Measurements from ENCODE around the gene PPP2R2C. TPM values are rescaled to one million over a fixed set of nuclear protein-coding genes. Genes with fewer than 3 reads are reported as not detected.
A peak's percentile ranks its signal among the peaks of the same experiment; 100 is the strongest.

PPP2R2C gene
- total RNA-seq, 2 donors from 2014 or later, result not detected

DNA sequence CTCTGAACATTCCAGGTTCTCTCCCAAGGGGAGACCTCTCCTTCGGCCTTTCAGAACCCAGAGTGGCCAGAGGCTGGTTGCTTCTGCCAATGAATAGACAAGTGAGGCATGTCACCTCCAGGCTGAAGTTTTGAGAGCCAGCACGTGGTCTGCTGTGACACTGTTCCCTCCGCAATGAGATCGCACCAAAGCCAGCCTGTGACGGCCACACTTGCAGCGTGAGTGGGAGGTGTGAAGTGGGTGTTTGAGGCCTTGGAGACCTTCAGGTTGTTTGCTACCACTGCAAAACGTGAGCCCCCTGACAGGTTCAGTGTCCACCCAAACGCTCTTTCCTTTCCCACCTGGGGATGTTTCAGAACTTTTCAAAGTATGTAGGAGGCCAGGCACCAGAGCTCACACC lies 121.8 kb downstream of the PPP2R2C start:
- no peaks in the 10 kb centered on the region for H3K9me3 Mint-ChIP-seq
- no peak overlapping the region for H3K27ac Mint-ChIP-seq
- H3K27me3 Mint-ChIP-seq, result peaks cover 17% of the 10 kb centered on the region
- H3K4me1 Mint-ChIP-seq, result no peaks in the 10 kb centered on the region
- no peak for ATAC-seq (replicated peaks)
- H3K4me3 Mint-ChIP-seq, result no peak overlapping the region
- no peaks in the 10 kb centered on the region for H3K36me3 Mint-ChIP-seq (ENCODE audit: low read depth)

DNA sequence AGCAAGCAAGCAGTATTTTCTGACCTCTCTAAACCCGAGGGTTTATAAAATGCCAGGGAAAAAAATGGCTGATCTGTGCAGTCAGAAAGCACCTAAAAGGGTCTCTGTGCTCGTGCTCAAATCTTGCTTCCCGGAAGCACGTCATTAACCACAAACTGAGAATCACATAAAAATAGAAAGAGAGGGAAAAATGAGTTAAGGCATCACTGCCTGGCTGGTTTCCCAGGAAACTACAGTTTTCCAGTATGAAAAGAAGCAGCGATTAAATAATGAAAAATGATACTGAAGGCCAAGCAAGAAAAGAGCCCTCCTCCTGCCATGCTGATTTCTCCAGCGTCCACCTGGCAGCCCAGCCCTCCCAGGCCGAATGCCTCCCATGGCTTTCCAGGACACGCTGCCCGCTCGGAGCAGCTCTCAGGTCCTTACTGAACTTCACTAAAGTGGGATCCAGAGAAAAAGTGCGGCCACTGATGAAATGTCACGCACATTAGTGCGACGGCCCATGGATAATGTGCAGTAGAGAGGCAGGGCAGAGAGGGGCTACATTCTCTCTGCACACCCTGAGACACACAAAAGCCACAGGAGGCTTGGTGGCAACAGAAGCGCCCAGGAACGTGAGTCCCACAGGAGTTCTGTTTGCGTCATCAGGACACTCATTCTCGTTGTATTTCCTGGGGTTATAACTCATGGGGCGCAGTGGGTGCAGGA lies 122.4 kb downstream of the PPP2R2C start:
- Mint-ChIP-seq H3K4me3 (no peak overlapping the region), H3K27me3 (peaks cover 15% of the 10 kb centered on the region), H3K36me3 (ENCODE audit: low read depth) (no peaks in the 10 kb centered on the region), H3K9me3 (no peaks in the 10 kb centered on the region), H3K27ac (no peak overlapping the region), H3K4me1 (no peaks in the 10 kb centered on the region)
- no peak for ATAC-seq (replicated peaks)

DNA sequence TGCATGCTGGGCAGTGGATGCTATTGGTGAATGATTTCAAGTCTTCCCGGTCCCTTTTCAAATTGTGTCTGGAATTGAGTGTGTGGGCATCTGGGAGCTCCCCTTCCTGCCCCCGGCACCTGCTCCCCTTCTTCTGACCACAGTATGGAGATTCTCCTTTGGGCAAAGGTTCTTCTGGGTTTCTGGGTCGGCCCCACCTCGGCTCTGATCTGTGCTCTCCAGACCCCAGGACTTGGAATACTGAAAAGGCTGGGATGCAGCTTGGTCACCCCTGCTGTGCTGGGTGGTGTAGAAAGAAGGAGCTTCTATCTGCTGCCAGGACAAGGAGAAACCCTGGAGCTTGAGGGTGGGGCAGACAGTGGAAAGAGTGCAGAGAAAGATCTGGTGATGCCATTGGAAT lies 124.0 kb downstream of the PPP2R2C start:
- H3K27me3 Mint-ChIP-seq, result peaks cover 13% of the 10 kb centered on the region
- ATAC-seq (replicated peaks), result no peak
- H3K36me3 Mint-ChIP-seq (ENCODE audit: low read depth), result no peaks in the 10 kb centered on the region
- H3K27ac Mint-ChIP-seq, result no peak overlapping the region
- no peaks in the 10 kb centered on the region for H3K4me1 Mint-ChIP-seq
- H3K4me3 Mint-ChIP-seq, result no peak overlapping the region
- H3K9me3 Mint-ChIP-seq, result no peaks in the 10 kb centered on the region

DNA sequence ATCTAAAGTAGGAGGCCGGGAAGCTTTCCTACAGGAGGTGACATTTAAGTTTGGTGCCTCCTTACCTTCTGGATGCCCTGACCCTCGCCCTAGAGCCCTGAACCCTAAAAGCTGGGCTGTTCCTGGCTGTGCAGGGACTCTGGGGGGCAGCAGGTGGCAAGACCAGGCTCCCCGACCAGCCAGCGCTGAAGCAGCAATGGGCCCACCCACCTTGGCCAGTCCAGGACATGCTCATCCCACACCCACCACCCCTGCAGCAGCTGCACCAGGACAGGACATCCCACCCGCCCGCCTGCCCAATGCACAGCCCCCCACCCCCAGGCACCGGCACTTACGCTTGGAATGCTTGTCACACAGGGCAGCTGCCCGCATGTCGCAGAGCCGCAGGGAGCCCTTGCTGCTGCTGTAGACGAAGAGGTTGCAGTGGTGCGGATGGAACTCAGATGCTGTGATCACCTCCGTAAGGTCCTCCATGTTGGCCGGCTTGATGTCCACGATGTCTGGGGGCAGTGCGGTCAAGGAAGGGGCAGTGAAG lies 124.8 kb downstream of the PPP2R2C start:
- Mint-ChIP-seq H3K27me3 (peaks cover 11% of the 10 kb centered on the region), H3K27ac (no peak overlapping the region), H3K9me3 (no peaks in the 10 kb centered on the region), H3K4me3 (no peak overlapping the region), H3K4me1 (no peaks in the 10 kb centered on the region), H3K36me3 (ENCODE audit: low read depth) (no peaks in the 10 kb centered on the region)
- ATAC-seq (replicated peaks), result no peak

DNA sequence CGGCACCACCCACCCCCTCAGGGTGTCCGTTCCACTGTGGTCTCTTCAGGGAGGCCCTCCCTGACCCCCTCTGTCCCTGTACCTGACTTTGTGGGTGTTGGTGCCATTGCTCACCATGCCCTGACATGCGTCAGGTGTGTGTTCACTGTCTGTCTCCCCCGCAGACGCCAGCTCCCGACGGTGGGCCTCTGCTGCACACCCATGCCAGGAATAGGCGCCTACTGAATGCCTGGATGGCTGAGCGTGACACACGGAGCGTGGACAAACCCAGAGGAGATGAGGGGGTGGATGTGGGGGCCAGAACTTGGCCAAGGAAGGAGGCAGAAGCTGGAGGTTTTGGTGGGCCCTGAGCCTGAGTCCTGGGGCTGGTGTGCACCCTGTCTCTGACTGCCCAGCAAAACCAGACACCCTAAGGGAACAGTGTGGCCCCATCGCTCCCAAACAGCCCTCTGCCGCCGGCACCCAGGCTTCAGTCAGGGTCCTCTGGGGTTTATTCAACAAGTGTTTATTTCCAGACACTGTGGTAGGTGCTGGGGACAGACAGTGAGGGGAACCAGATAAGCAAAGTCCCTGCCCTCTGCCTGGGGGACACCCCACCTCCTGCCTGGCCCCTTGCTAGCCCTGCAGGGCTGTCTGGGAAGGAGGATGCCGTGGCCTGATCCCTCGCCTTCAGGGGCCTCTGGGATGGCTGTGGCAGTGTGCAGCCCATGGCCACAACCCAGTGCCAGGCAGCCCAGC lies 125.9 kb downstream of the PPP2R2C start:
- Mint-ChIP-seq H3K27ac (no peak overlapping the region), H3K4me1 (no peaks in the 10 kb centered on the region), H3K4me3 (no peak overlapping the region), H3K36me3 (ENCODE audit: low read depth) (no peaks in the 10 kb centered on the region), H3K27me3 (peaks cover 7% of the 10 kb centered on the region), H3K9me3 (no peaks in the 10 kb centered on the region)
- no peak for ATAC-seq (replicated peaks)

DNA sequence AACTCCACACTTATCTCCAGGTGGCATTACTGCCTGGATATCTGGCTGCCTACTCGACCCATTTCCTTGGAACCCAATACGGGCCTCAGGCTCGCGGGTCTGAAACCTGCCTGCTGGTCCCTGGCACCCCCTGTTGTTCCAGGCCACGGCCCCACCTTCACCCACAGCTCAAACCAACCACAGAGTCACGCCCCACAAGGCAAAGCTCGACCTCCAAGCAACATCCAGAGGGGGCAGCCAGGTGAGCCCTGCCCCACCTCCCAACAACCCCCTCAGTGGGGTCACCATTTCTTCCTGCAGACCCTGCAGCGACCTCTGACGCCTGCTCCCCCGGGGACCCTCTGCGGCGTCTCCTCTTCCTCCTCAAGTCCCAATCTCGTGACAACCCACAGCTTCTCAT lies 126.5 kb downstream of the PPP2R2C start:
- ATAC-seq (replicated peaks), result no peak

DNA sequence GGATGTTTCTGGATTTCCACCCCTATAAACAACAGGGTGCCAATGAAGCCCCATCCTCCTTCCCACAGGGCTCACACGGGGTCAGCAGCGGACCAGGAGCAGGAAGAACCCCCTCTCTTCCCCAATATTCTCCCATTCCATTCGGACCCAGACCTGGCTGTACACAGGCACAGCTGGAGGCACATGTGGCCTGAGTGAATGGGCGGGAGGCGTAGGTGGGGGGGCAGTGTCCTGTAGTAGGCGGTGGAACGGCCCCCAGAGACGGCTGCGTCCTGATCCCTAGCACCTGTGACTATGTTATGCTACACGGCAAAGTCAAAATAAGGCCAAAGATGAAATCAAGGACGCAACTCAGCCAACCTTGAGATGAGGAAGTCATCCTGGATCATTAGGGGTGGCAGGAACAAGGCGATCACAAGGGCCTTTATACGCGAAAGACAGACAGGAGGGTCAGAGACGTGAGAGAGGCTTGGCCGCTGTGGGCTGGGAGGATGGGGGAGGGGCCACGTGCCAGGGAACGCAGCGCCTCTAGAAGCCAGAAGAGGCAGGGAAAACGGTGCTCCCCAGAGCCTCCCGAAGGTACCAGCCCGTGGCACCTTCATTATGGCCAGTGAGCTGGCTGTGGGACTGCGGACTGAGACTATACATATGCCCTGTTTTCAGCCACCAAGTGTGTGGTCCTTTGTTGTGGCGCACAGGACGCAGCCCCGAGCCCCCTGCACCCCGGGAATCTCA lies 127.2 kb downstream of the PPP2R2C start:
- Mint-ChIP-seq H3K27ac (no peak overlapping the region), H3K36me3 (ENCODE audit: low read depth) (no peaks in the 10 kb centered on the region), H3K9me3 (no peaks in the 10 kb centered on the region), H3K4me1 (no peaks in the 10 kb centered on the region), H3K27me3 (peaks cover 10% of the 10 kb centered on the region), H3K4me3 (no peak overlapping the region)
- no peak for ATAC-seq (replicated peaks)

More for the DNA sequence above, 126.5 kb downstream of the PPP2R2C start:
- peaks cover 10% of the 10 kb centered on the region for H3K27me3 Mint-ChIP-seq
- no peak overlapping the region for H3K4me3 Mint-ChIP-seq
- H3K9me3 Mint-ChIP-seq, result no peaks in the 10 kb centered on the region
- H3K36me3 Mint-ChIP-seq (ENCODE audit: low read depth), result no peaks in the 10 kb centered on the region
- H3K27ac Mint-ChIP-seq, result no peak overlapping the region
- no peaks in the 10 kb centered on the region for H3K4me1 Mint-ChIP-seq

DNA sequence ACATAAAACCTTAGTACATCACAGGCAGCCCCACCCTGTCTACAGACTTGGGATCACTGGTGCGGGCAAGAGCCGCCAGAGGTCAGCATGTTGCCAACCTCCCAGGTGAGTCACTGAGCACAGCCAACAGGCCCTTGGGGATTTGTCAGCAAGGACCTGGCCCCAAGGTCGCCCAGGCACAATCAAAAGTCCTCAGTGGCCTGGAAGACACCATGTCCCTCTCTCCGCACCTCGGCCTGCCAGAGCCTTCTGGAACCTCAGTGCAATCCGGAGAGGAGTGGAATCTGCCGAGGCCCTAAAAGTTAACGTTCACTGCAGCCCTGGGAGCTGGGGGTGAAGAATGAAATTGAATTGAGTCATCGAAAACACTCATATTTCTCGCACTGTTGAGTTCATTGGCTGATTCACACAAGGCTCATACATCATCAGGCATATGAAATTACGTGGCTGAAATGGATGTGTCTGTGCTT lies 128.4 kb downstream of the PPP2R2C start:
- Mint-ChIP-seq H3K27ac (no peak overlapping the region), H3K4me3 (no peak overlapping the region), H3K4me1 (no peaks in the 10 kb centered on the region), H3K27me3 (peaks cover 10% of the 10 kb centered on the region), H3K36me3 (ENCODE audit: low read depth) (no peaks in the 10 kb centered on the region), H3K9me3 (no peaks in the 10 kb centered on the region)
- peak; percentile 85 for ATAC-seq (replicated peaks)

DNA sequence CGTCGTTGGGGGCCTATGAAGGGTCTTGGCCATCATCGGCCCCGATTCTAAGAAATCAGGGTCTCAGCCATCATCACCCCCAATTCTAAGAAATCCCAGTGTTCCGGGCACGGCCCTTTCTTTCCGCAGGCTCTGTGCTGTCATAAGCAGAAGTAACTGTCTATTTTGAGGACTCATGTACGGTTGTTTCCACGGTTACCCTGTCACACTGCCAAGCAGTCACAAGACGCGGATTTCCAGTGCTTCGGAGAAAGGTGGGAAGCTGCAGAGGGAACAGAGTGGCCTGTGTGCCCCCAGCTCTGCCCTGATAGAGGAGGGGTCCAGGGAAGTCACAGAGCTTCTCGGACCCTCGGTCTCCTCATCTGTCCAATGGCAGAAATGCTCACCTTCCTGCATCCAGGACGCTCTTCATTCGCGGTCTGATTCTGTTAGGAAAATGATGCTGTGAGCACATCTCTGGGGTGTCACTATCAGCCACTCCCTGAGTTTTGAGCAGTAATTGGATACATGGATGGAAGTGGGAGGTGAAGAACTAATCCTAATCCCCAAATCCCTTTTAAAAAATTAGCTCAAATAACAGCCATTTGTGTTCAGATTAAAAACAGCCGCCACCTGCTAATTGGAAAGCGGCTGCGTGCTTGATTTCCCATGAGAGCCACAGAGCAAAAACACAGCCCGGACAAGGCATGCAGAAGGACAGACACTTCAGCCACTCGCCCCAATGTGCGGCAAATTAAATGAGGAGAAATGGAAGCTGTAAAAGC lies 129.7 kb downstream of the PPP2R2C start:
- H3K4me1 Mint-ChIP-seq, result peaks cover 12% of the 10 kb centered on the region
- no peaks in the 10 kb centered on the region for H3K36me3 Mint-ChIP-seq (ENCODE audit: low read depth)
- H3K4me3 Mint-ChIP-seq, result no peak overlapping the region
- no peaks in the 10 kb centered on the region for H3K9me3 Mint-ChIP-seq
- peaks cover 12% of the 10 kb centered on the region for H3K27me3 Mint-ChIP-seq
- ATAC-seq (replicated peaks), result no peak
- H3K27ac Mint-ChIP-seq, result no peak overlapping the region

DNA sequence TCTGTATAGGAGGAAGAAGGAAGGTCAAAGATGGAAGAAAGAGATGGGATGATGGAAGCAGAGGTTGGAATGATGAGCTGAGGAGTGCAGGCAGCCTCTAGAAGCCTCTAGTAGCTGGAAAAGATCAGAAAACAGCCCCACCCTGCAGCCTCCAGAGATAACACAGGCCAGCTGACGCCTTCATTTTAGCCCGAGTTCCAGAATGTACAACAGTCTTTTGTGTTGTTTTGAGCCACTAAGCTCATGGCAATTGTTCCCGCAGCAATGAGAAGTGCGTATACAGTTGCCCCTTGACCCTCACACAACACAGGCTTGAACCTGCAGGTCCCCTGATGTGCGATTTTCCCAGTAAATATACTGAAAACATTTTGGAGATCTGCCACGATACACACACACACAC lies 130.7 kb downstream of the PPP2R2C start:
- H3K36me3 Mint-ChIP-seq (ENCODE audit: low read depth), result no peaks in the 10 kb centered on the region
- H3K4me3 Mint-ChIP-seq, result no peak overlapping the region
- H3K27ac Mint-ChIP-seq, result no peak overlapping the region
- no peaks in the 10 kb centered on the region for H3K9me3 Mint-ChIP-seq
- H3K27me3 Mint-ChIP-seq, result peaks cover 20% of the 10 kb centered on the region
- ATAC-seq (replicated peaks), result no peak
- H3K4me1 Mint-ChIP-seq, result peaks cover 21% of the 10 kb centered on the region

DNA sequence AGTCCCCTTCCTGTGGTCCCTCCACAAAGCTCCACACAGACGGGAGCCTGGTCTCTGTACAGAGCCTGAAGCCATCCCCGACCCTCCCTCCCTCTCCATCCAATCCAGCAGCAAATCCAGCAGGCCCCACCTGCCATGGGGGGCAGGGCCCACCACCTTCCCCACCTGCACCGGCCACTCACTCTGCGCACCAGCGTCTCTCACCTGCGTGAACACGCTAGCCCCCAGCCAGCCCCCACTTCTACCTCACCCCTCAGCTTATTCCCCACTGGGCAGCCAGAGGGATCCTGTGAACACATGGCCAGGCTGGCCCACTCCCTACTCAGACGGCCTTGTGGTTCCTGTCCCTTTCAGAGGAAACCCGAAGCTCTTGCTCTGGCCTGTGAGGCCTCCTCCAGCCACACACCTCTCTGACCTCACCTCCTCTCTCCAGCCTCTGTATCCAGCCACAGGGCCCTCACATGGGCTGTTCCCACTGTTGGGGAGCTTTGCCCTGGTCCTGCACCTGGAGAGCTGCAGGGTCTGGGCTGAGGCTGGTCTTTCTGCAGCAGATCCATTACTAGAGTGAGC lies 131.9 kb downstream of the PPP2R2C start:
- Mint-ChIP-seq H3K36me3 (ENCODE audit: low read depth) (no peaks in the 10 kb centered on the region), H3K27me3 (peaks cover 18% of the 10 kb centered on the region), H3K9me3 (no peaks in the 10 kb centered on the region), H3K27ac (no peak overlapping the region), H3K4me3 (no peak overlapping the region), H3K4me1 (peaks cover 21% of the 10 kb centered on the region)
- ATAC-seq (replicated peaks), result no peak

DNA sequence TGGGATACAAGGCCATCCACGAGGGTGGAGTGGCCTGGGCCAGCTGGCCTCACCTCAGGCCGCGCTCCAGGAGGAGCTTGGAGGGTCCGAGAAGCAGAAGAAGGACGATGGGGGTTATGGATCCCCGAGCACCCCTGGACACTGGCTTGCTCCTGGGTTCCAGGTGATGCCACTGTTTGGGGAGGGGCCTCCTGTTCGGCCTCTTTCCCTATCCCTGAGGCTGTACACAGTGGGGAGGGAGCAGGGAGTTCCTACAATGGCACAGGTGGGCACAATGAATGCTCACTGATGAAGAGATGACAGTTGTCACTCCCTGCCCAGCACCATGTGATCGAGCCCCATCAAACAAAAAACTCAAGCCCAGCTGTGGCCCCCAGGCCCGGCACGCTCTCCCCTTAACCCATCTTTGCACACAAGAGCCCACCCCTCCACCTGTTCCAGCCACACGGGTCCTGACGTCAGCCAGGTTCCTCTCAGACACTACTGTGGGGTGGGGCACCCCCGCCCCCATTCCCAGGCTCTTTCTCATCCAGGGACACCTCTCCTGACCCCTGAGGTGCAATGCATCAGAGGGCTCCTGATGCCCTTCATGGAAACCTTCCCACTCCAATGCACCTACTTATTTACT lies 132.5 kb downstream of the PPP2R2C start:
- peaks cover 21% of the 10 kb centered on the region for H3K4me1 Mint-ChIP-seq
- H3K27ac Mint-ChIP-seq, result no peak overlapping the region
- peaks cover 18% of the 10 kb centered on the region for H3K27me3 Mint-ChIP-seq
- no peaks in the 10 kb centered on the region for H3K36me3 Mint-ChIP-seq (ENCODE audit: low read depth)
- no peak for ATAC-seq (replicated peaks)
- no peaks in the 10 kb centered on the region for H3K9me3 Mint-ChIP-seq
- H3K4me3 Mint-ChIP-seq, result no peak overlapping the region

DNA sequence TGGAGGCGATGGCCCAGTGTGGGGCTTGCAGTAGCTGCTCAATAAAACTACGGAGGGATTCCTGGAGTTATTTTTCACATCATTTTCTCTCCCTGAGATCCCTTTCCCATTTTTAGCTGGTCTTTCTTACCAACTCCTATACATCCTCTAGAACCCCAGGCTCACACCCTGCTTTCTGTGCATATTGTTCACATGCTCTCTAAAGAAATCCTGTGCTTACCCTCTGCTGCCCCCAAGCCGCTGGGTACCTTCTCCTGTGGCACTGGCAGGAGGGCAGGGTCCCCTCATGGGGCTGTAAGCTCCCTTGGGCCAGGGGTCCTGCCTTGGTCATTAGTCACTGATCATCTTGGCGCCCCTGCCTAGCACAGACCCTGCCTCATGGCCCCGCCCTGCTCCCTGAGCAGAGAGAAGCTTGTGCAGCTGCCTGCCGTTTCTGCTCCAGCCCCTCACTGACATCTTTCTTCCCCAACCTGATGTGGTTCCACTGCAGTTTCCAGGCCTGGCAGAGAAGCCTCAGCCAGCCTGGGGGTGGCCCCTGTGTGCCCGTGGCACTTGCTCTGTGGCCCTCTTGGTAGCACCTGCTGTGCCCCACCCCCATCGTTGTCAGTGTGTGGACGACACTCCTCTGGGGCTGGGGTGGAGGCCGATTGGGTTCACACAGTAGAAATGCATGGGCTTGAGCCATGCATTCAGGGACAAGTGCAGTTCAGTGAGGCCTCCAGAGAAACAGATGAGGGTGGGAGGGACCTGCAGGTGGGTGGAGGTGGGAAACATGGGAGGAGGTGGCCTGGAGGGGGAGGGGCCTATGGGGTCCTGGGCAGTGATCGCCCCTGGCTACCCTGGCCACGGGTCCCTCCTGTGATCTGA lies 133.2 kb downstream of the PPP2R2C start:
- H3K27me3 Mint-ChIP-seq, result peaks cover 18% of the 10 kb centered on the region
- no peaks in the 10 kb centered on the region for H3K36me3 Mint-ChIP-seq (ENCODE audit: low read depth)
- H3K4me1 Mint-ChIP-seq, result peaks cover 21% of the 10 kb centered on the region
- H3K9me3 Mint-ChIP-seq, result no peaks in the 10 kb centered on the region
- no peak overlapping the region for H3K27ac Mint-ChIP-seq
- ATAC-seq (replicated peaks), result no peak
- H3K4me3 Mint-ChIP-seq, result peak overlapping the region; percentile 63

Data from activated T-helper 17 cell treated with anti-CD3 and anti-CD28 coated beads, Interleukin-2, amount 50 U/mL, for 72 hours (primary cell).